GM12892 (cell line): ENCODE results near the gene MCM10.

Experiments used
- POLR2A ChIP-seq: IDR thresholded peaks from 2 replicates; pipeline ENCODE4 v1.6.1; 2011; ENCODE audit warnings: low read depth, low read length, control low read depth
- POLR2AphosphoS5 ChIP-seq: IDR thresholded peaks from 2 replicates; pipeline ENCODE4 v1.6.1; 2011; ENCODE audit warnings: low read depth, low read length, control low read depth
- TAF1 ChIP-seq: IDR thresholded peaks from 2 replicates; pipeline ENCODE4 v1.6.1; 2011; ENCODE audit warnings: low read depth, mild to moderate bottlenecking, control low read depth, low read length, borderline replicate concordance

DNA sequence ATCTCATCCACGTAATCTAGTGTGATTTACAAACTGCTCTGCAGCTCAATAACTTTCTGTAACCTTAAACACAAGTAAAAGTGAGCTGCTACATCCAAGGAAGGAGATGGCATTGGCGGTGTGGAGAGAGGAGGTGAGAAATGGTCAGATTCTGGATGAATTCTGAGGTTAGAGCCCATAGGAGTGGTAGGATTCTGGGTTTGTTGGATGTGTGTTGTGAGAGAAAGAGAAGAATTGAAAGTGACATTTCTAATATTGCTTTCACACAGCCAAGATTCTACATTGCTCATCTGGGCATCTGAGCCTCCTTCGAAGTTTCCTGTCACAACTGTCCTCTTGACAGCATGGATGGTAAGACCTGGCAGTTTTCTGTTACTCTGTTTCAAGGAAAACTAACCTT lies 2.5 kb downstream of the MCM10 start:
- no peak for TF ChIP-seq TAF1
- no peak for TF ChIP-seq POLR2AphosphoS5
- TF ChIP-seq POLR2A, result no peak
